Loucy (cell line): ENCODE measurements around the gene KLK3.
"Not testable (repeated sequence)": the region's sequence is repeated elsewhere in the genome, so short reads cannot be mapped to it uniquely, and the experiment has no call there.

Experiments
- H2AFZ ChIP-seq: fragments of 200-600 bp; sonication (generic); 2 replicates; pipeline ENCODE4 v1.6.0; 2016; ENCODE audit warnings: antibody characterized with exemption, mild to moderate bottlenecking, low read length, moderate library complexity
- H3F3A ChIP-seq: fragments of 200-600 bp; 2 replicates; pipeline ENCODE4 v1.6.0; 2016; ENCODE audit warnings: antibody characterized with exemption, low read depth, mild to moderate bottlenecking
- H3K27me3 ChIP-seq: fragments of 200-600 bp; sonication (generic); 2 replicates; pipeline ENCODE4 v1.6.1; 2014; ENCODE audit warnings: low read length, mild to moderate bottlenecking; ENCODE audit not compliant: insufficient read depth, poor library complexity, severe bottlenecking
- H3K36me3 ChIP-seq: fragments of 200-600 bp; sonication (generic); 2 replicates; pipeline ENCODE4 v1.6.1; 2016; ENCODE audit warnings: low read length; ENCODE audit not compliant: insufficient read depth
- H3K4me1 ChIP-seq: fragments of 200-600 bp; sonication (generic); 2 replicates; pipeline ENCODE4 v1.5.1; 2014; ENCODE audit warnings: low read length, mild to moderate bottlenecking; ENCODE audit not compliant: insufficient read depth, poor library complexity, severe bottlenecking
- H3K4me2 ChIP-seq: fragments of 200-600 bp; sonication (generic); 2 replicates; pipeline ENCODE4 v1.6.0; 2014; ENCODE audit warnings: antibody characterized with exemption, low read length, low read depth, mild to moderate bottlenecking; ENCODE audit not compliant: poor library complexity, severe bottlenecking
- H3K4me3 ChIP-seq: fragments of 200-600 bp; sonication (generic); 2 replicates; pipeline ENCODE4 v1.5.1; 2014; ENCODE audit warnings: low read length, mild to moderate bottlenecking, mixed read lengths; ENCODE audit not compliant: poor library complexity, severe bottlenecking
- H3K79me2 ChIP-seq: fragments of 200-600 bp; sonication (generic); 2 replicates; pipeline ENCODE4 v1.6.1; 2014; ENCODE audit warnings: low read length; ENCODE audit not compliant: insufficient read depth
- H3K9ac ChIP-seq: fragments of 200-600 bp; sonication (generic); 2 replicates; pipeline ENCODE4 v1.6.0; 2014; ENCODE audit warnings: mild to moderate bottlenecking, low read depth, low read length, moderate library complexity; ENCODE audit not compliant: poor library complexity, severe bottlenecking
- H3K9me2 ChIP-seq: fragments of 200-600 bp; sonication (generic); replicated peaks from 2 replicates; pipeline ENCODE4 v1.6.1; 2016; ENCODE audit warnings: low read depth, low read length, mixed read lengths
- H3K9me3 ChIP-seq: fragments of 200-600 bp; sonication (generic); 2 replicates; pipeline ENCODE4 v1.6.1; 2014; ENCODE audit warnings: mild to moderate bottlenecking, antibody characterized with exemption, low read length, low read depth; ENCODE audit not compliant: insufficient read depth
- H4K20me1 ChIP-seq: fragments of 200-600 bp; sonication (generic); 2 replicates; pipeline ENCODE4 v1.6.0; 2014; ENCODE audit warnings: antibody characterized with exemption, low read length, mild to moderate bottlenecking; ENCODE audit not compliant: insufficient read depth, poor library complexity, severe bottlenecking
- EZH2phosphoT487 ChIP-seq: fragments of 200-600 bp; IDR thresholded peaks from 2 replicates; pipeline ENCODE4 v1.6.1; 2018; ENCODE audit warnings: antibody characterized with exemption, mild to moderate bottlenecking, moderate library complexity, borderline replicate concordance
- TF ChIP-seq, protein P1 (sequence below): fragments of 200-600 bp; sonication (generic); conservative IDR thresholded peaks from 2 replicates; pipeline ENCODE4 v1.5.1; 2014; ENCODE audit warnings: mild to moderate bottlenecking, antibody characterized with exemption, low read length

KLK3 gene

DNA sequence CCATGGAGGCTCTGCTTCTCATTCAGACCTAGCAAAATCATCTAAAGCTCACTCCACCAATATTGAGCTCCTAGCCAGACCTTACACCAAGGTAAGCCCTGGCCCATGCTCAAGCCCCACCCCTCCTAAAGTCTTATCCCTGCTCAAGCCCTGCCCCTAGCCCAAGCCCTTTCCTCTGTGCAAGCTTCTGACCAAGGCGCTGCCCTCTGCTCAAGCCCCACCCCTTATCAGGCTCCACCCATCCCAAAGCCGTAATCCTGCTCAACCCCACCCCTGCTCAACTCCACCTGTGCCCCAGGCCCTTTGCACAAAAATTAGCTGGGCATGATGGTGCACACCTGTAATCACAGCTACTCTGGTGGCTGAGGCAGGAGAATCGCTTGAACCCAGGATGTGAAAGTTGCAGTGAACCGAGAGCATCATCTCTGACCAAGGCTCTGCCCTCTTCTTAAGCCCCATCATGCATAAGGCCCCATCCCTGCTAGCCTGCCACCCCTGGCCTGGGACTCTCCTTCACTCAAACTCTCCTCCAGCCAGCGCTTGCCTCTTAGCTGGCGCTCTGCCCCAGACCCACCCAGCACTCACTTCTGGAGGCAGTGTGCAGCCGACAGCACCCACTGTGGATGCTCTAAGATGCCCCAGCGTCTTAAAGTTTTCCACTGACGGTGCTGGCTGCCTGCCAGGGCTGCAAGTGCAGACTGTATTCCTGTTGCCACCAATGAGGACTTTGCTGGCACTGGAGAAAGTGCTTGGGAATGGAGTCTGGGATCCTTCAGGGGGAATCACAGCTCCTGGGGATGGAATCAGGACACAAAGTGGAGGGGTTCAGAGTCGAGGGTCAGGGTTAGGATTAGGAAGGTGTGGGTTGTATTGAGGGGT is 40.0 kb downstream of the KLK3 start:
- Histone ChIP-seq H3K79me2 (no peaks in the 10 kb centered on the region), H3K36me3 (no peaks in the 10 kb centered on the region), H4K20me1 (no peaks in the 10 kb centered on the region), H3K4me1 (no peaks in the 10 kb centered on the region), H3K4me2 (no peak overlapping the region), H3K9ac (no peak overlapping the region), H3K4me3 (no peak overlapping the region), H3K27me3 (no peaks in the 10 kb centered on the region), H3K9me2 (no peaks in the 10 kb centered on the region), H2AFZ (no peak overlapping the region), H3K9me3 (no peaks in the 10 kb centered on the region), H3F3A (no peaks in the 10 kb centered on the region)
- TF ChIP-seq, protein P1, sequence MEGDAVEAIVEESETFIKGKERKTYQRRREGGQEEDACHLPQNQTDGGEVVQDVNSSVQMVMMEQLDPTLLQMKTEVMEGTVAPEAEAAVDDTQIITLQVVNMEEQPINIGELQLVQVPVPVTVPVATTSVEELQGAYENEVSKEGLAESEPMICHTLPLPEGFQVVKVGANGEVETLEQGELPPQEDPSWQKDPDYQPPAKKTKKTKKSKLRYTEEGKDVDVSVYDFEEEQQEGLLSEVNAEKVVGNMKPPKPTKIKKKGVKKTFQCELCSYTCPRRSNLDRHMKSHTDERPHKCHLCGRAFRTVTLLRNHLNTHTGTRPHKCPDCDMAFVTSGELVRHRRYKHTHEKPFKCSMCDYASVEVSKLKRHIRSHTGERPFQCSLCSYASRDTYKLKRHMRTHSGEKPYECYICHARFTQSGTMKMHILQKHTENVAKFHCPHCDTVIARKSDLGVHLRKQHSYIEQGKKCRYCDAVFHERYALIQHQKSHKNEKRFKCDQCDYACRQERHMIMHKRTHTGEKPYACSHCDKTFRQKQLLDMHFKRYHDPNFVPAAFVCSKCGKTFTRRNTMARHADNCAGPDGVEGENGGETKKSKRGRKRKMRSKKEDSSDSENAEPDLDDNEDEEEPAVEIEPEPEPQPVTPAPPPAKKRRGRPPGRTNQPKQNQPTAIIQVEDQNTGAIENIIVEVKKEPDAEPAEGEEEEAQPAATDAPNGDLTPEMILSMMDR: no peak
- no peak for TF ChIP-seq EZH2phosphoT487

DNA sequence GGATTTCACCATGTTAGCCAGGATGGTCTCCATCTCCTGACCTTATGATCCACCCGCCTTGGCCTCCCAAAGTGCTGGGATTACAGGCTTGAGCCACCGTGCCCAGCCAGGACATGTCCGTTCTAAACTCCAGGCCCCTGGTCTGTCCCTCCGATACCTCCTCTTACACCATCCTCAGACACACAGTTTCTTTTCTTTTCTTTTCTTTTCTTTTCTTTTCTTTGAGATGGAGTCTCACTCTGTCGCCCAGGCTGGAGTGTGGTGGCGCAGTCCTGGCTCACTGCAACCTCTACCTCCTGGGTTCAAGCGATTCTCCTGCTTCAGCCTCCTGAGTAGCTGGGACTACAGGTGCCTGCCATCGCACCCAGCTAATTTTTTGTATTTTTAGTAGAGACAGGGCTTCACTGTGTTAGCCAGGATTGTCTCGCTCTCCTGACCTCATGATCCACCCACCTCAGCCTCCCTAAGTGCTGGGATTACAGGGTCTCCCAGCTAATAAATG is 41.4 kb downstream of the KLK3 start:
- H3K9me3 ChIP-seq, H3K4me2 ChIP-seq, H3K4me1 ChIP-seq, H2AFZ ChIP-seq, H3K27me3 ChIP-seq, H3K9me2 ChIP-seq, H3K79me2 ChIP-seq, H3K9ac ChIP-seq, H4K20me1 ChIP-seq, H3K36me3 ChIP-seq, H3F3A ChIP-seq, H3K4me3 ChIP-seq: not testable (repeated sequence)

DNA sequence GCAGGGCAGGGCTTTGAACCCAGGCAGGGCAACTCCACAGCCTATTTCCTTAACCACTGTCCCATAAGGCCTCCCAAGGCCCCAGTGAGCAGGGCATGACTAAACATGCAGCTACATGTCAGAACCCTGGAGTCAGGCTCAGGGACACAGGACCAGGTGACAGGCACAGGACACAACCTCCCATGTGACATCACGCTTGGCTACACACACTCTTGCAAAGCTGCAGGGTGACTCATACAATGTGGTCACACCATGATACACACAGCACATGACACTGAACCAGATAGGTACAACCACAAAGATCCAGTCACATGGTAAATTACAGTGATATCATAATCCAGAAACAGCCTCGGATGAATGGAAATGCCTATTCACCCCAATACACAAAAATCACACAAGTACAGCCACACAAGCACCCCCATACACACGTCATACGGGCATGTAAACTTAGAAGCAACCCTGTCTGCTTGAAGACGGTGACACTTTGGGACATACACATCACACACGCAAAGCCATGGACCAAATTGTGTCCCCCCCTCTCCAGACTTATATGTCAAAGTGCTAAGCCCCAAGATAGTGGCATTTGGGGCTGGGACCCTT is 42.0 kb downstream of the KLK3 start:
- Histone ChIP-seq H3F3A (no peaks in the 10 kb centered on the region), H3K9me3 (no peaks in the 10 kb centered on the region), H3K79me2 (no peaks in the 10 kb centered on the region), H3K4me1 (no peaks in the 10 kb centered on the region), H3K27me3 (no peaks in the 10 kb centered on the region), H3K4me2 (no peak overlapping the region), H3K9me2 (no peaks in the 10 kb centered on the region), H4K20me1 (no peaks in the 10 kb centered on the region), H3K4me3 (no peak overlapping the region), H3K9ac (no peak overlapping the region), H2AFZ (no peak overlapping the region), H3K36me3 (no peaks in the 10 kb centered on the region)
- TF ChIP-seq, protein P1: no peak
- no peak for TF ChIP-seq EZH2phosphoT487
